Naive thymus-derived CD8-positive, alpha-beta T cell (primary cell): ENCODE measurements around the gene PXDN. TPM values are rescaled to one million over a fixed set of nuclear protein-coding genes. Genes with fewer than 3 reads are reported as not detected.

Experiments
- ATAC-seq, 2 donors: fragments of 150-1000 bp; cut with Tn5 transposase in 1 of 2; sonication (Bioruptor Pico), chemical (Tn5 transposase) in 1 of 2; 1 replicate in 1 of 2; 2 replicates in 1 of 2; pipeline ENCODE4 v1.10.0; 2021; ENCODE audit warnings: mild to moderate bottlenecking in 2 of 2, moderate library complexity in 2 of 2
- POLR2A ChIA-PET: fragments of 350-600 bp; sonication (Branson Sonifier 250); formaldehyde crosslinking; loops from one replicate; lab custom pipeline; 2021; ENCODE audit warnings: antibody characterized with exemption; lab: Charles Lee
- DNase-seq, 10 donors: peaks; one replicate each; pipeline versions ENCODE4 v3.0.0 to v3.0.0-alpha.2; 2020 to 2022
- H3K27ac Mint-ChIP-seq, 10 donors: one replicate each; pipeline ENCODE4 v1.8.0; 2020 to 2022; ENCODE audit warnings: mild to moderate bottlenecking in 10 of 10, mixed read lengths in 10 of 10, moderate library complexity in 4 of 10, inconsistent platforms in 1 of 10
- H3K27me3 Mint-ChIP-seq, 5 donors: one replicate each; pipeline ENCODE4 v1.8.0; 2021 to 2022; ENCODE audit warnings: mixed read lengths in 5 of 5
- H3K36me3 Mint-ChIP-seq, 3 donors: one replicate each; pipeline ENCODE4 v1.8.0; 2020 to 2022; ENCODE audit warnings: mixed read lengths in 3 of 3, mild to moderate bottlenecking in 2 of 3, inconsistent platforms in 1 of 3
- H3K4me1 Mint-ChIP-seq, 4 donors: one replicate each; pipeline ENCODE4 v1.8.0; 2021 to 2022; ENCODE audit warnings: mixed read lengths in 4 of 4
- H3K4me3 Mint-ChIP-seq, 10 donors: one replicate each; pipeline ENCODE4 v1.8.0; 2020 to 2022; ENCODE audit warnings: mild to moderate bottlenecking in 10 of 10, mixed read lengths in 10 of 10, moderate library complexity in 6 of 10, inconsistent platforms in 1 of 10
- H3K9me3 Mint-ChIP-seq, 9 donors: one replicate each; pipeline ENCODE4 v1.8.0; 2020 to 2022; ENCODE audit warnings: mixed read lengths in 9 of 9, mild to moderate bottlenecking in 3 of 9, inconsistent platforms in 1 of 9, moderate library complexity in 1 of 9
- polyA plus RNA-seq, 3 donors: library from polyadenylated mRNA; unstranded; fragments of 300-500 nt; fragmentation: Illumina TruSeq; gene quantifications; one replicate each; pipeline ENCODE4 v1.2.3, GENCODE V29; 2021
- total RNA-seq, 8 experiments: library from RNA in 2 of 8; stranded (reverse) in 2 of 8; gene quantifications; one replicate each; pipeline ENCODE4 v1.2.3 and lab custom pipeline; 2021 to 2026

PXDN gene
- total and polyA plus RNA-seq, 5 experiments from 2014 or later = 0.42 to 2.0 (median 1.4) TPM

- Mint-ChIP-seq H3K27me3 (peaks cover 0 to 11% (median 3%) of the 10 kb centered on the region in 5 donors), H3K4me3 (no peak overlapping the region), H3K4me1 (no peaks in the 10 kb centered on the region), H3K27ac (no peak overlapping the region), H3K36me3 (no peaks in the 10 kb centered on the region), H3K9me3 (no peaks in the 10 kb centered on the region)
- DNase-seq (no peak), ATAC-seq (no peak)
- POLR2A ChIA-PET = no interaction called here
Observed at GRCh38 chr2:1642066-1642861, 102.1 kb downstream of the PXDN start.

GRCh38 chr2:1641523-1641922 is 102.8 kb downstream of the PXDN start:
- H3K27ac Mint-ChIP-seq = no peak overlapping the region
- no peaks in the 10 kb centered on the region for H3K36me3 Mint-ChIP-seq
- DNase-seq (no peak), ATAC-seq (no peak)
- H3K27me3 Mint-ChIP-seq = peaks cover 0 to 13% (median 3%) of the 10 kb centered on the region in 5 donors
- POLR2A ChIA-PET = no interaction called here
- H3K4me3 Mint-ChIP-seq = no peak overlapping the region
- H3K9me3 Mint-ChIP-seq = no peaks in the 10 kb centered on the region
- H3K4me1 Mint-ChIP-seq = no peaks in the 10 kb centered on the region

GRCh38 chr2:1640301-1641135 is 103.8 kb downstream of the PXDN start:
- Mint-ChIP-seq H3K36me3 (no peaks in the 10 kb centered on the region), H3K4me3 (no peak overlapping the region), H3K9me3 (no peaks in the 10 kb centered on the region), H3K4me1 (no peaks in the 10 kb centered on the region), H3K27ac (no peak overlapping the region), H3K27me3 (peaks cover 0 to 13% (median 3%) of the 10 kb centered on the region in 5 donors)
- DNase-seq (no peak), ATAC-seq (no peak)
- POLR2A ChIA-PET = no interaction called here

GRCh38 chr2:1639086-1639858 is 105.0 kb downstream of the PXDN start:
- POLR2A ChIA-PET = no interaction called here
- DNase-seq = no peak
- Mint-ChIP-seq H3K27ac (no peak overlapping the region), H3K4me3 (no peak overlapping the region), H3K4me1 (no peaks in the 10 kb centered on the region), H3K36me3 (no peaks in the 10 kb centered on the region), H3K9me3 (no peaks in the 10 kb centered on the region), H3K27me3 (peaks cover 0 to 13% (median 3%) of the 10 kb centered on the region in 5 donors)
- no peak for ATAC-seq

GRCh38 chr2:1638281-1638860 is 105.9 kb downstream of the PXDN start:
- no peak overlapping the region for H3K4me3 Mint-ChIP-seq
- H3K36me3 Mint-ChIP-seq = no peaks in the 10 kb centered on the region
- no peak for ATAC-seq
- H3K9me3 Mint-ChIP-seq = no peaks in the 10 kb centered on the region
- H3K27ac Mint-ChIP-seq = no peak overlapping the region
- H3K27me3 Mint-ChIP-seq = peaks cover 0 to 14% (median 3%) of the 10 kb centered on the region in 5 donors
- POLR2A ChIA-PET = no interaction called here
- DNase-seq = no peak
- H3K4me1 Mint-ChIP-seq = no peaks in the 10 kb centered on the region

- H3K27me3 Mint-ChIP-seq = peaks cover 0 to 18% (median 4%) of the 10 kb centered on the region in 5 donors
- POLR2A ChIA-PET = no interaction called here
- no peak for DNase-seq
Observed at GRCh38 chr2:1636791-1637415, 107.4 kb downstream of the PXDN start.

GRCh38 chr2:1635823-1636222 is 108.5 kb downstream of the PXDN start:
- H3K9me3 Mint-ChIP-seq = no peaks in the 10 kb centered on the region
- POLR2A ChIA-PET = no interaction called here
- ATAC-seq (no peak), DNase-seq (no peak)
- H3K36me3 Mint-ChIP-seq = no peaks in the 10 kb centered on the region
- H3K4me1 Mint-ChIP-seq = peaks cover 0 to 2% (median 0%) of the 10 kb centered on the region in 4 donors
- peaks cover 0 to 25% (median 4%) of the 10 kb centered on the region in 5 donors for H3K27me3 Mint-ChIP-seq
- H3K4me3 Mint-ChIP-seq = no peak overlapping the region
- H3K27ac Mint-ChIP-seq = no peak overlapping the region

More at GRCh38 chr2:1636791-1637415, 107.4 kb downstream of the PXDN start:
- no peak overlapping the region for H3K4me3 Mint-ChIP-seq
- no peaks in the 10 kb centered on the region for H3K9me3 Mint-ChIP-seq
- no peak overlapping the region for H3K27ac Mint-ChIP-seq
- no peaks in the 10 kb centered on the region for H3K4me1 Mint-ChIP-seq
- ATAC-seq = no peak
- H3K36me3 Mint-ChIP-seq = no peaks in the 10 kb centered on the region

- Mint-ChIP-seq H3K36me3 (no peaks in the 10 kb centered on the region), H3K4me1 (peaks cover 0 to 2% (median 0%) of the 10 kb centered on the region in 4 donors), H3K4me3 (no peak overlapping the region), H3K27ac (no peak overlapping the region), H3K9me3 (no peaks in the 10 kb centered on the region), H3K27me3 (peaks cover 0 to 25% (median 4%) of the 10 kb centered on the region in 5 donors)
- no peak for DNase-seq
- POLR2A ChIA-PET = no interaction called here
- ATAC-seq = no peak
Observed at GRCh38 chr2:1634681-1635341, 109.5 kb downstream of the PXDN start.

GRCh38 chr2:1633936-1634587 is 110.3 kb downstream of the PXDN start:
- Mint-ChIP-seq H3K36me3 (no peaks in the 10 kb centered on the region), H3K27me3 (peaks cover 0 to 25% (median 4%) of the 10 kb centered on the region in 5 donors)

GRCh38 chr2:1633092-1633671 is 111.1 kb downstream of the PXDN start:
- DNase-seq (no peak), ATAC-seq (no peak)
- POLR2A ChIA-PET = no interaction called here
- Mint-ChIP-seq H3K4me3 (no peak overlapping the region), H3K27me3 (peaks cover 0 to 24% (median 4%) of the 10 kb centered on the region in 5 donors), H3K27ac (no peak overlapping the region), H3K36me3 (no peaks in the 10 kb centered on the region), H3K9me3 (no peaks in the 10 kb centered on the region), H3K4me1 (peaks cover 0 to 2% (median 0%) of the 10 kb centered on the region in 4 donors)

More at GRCh38 chr2:1633936-1634587, 110.3 kb downstream of the PXDN start:
- Mint-ChIP-seq H3K4me3 (no peak overlapping the region), H3K9me3 (no peaks in the 10 kb centered on the region), H3K27ac (no peak overlapping the region), H3K4me1 (peaks cover 0 to 2% (median 0%) of the 10 kb centered on the region in 4 donors)
- ATAC-seq (no peak), DNase-seq (no peak)
- POLR2A ChIA-PET = no interaction called here

GRCh38 chr2:1632510-1632909 is 111.8 kb downstream of the PXDN start:
- ATAC-seq (no peak), DNase-seq (no peak)
- Mint-ChIP-seq H3K4me3 (no peak overlapping the region), H3K27me3 (peaks cover 0 to 23% (median 4%) of the 10 kb centered on the region in 5 donors), H3K27ac (no peak overlapping the region), H3K4me1 (peaks cover 0 to 2% (median 0%) of the 10 kb centered on the region in 4 donors), H3K36me3 (no peaks in the 10 kb centered on the region), H3K9me3 (no peaks in the 10 kb centered on the region)
- POLR2A ChIA-PET = no interaction called here
